Activated naive CD4-positive, alpha-beta T cell treated with anti-CD3 and anti-CD28 coated beads for 36 hours (primary cell): ENCODE results near the gene KLHL22. TPM values are rescaled to one million over a fixed set of nuclear protein-coding genes. Genes with fewer than 3 reads are reported as not detected.

Source experiments
- CTCF ChIA-PET: fragments of 350-600 bp; sonication (Branson Sonifier 250); formaldehyde crosslinking; loops from one replicate; lab custom pipeline; 2021; ENCODE audit warnings: antibody characterized with exemption; lab: Charles Lee
- DNase-seq: peaks from one replicate; pipeline ENCODE4 v3.0.0-alpha.2; 2020
- H3K27ac Mint-ChIP-seq: one replicate; pipeline ENCODE4 v1.8.0; 2021; ENCODE audit warnings: mild to moderate bottlenecking, mixed read lengths
- H3K27me3 Mint-ChIP-seq: one replicate; pipeline ENCODE4 v1.8.0; 2021; ENCODE audit warnings: low read depth, mixed read lengths
- H3K36me3 Mint-ChIP-seq: one replicate; pipeline ENCODE4 v1.8.0; 2021; ENCODE audit warnings: low read depth, mixed read lengths
- H3K4me1 Mint-ChIP-seq: one replicate; pipeline ENCODE4 v1.8.0; 2021; ENCODE audit warnings: low read depth, mixed read lengths
- H3K4me3 Mint-ChIP-seq: one replicate; pipeline ENCODE4 v1.8.0; 2021; ENCODE audit warnings: mild to moderate bottlenecking, moderate library complexity, mixed read lengths
- H3K9me3 Mint-ChIP-seq: one replicate; pipeline ENCODE4 v1.8.0; 2021; ENCODE audit warnings: mixed read lengths
- intact Hi-C: fragments of 100-400 bp; cut with micrococcal nuclease; formaldehyde crosslinking; loops from one replicate; pipeline ENCODE4 v1.15.1; 2023
- total RNA-seq, 2 experiments: library from RNA; stranded (reverse); gene quantifications; one replicate each; pipeline ENCODE4 v1.2.3, GENCODE V29; 2021

KLHL22 gene
- total RNA-seq, 2 experiments from 2014 or later, result 10.1 to 11.7 TPM

DNA sequence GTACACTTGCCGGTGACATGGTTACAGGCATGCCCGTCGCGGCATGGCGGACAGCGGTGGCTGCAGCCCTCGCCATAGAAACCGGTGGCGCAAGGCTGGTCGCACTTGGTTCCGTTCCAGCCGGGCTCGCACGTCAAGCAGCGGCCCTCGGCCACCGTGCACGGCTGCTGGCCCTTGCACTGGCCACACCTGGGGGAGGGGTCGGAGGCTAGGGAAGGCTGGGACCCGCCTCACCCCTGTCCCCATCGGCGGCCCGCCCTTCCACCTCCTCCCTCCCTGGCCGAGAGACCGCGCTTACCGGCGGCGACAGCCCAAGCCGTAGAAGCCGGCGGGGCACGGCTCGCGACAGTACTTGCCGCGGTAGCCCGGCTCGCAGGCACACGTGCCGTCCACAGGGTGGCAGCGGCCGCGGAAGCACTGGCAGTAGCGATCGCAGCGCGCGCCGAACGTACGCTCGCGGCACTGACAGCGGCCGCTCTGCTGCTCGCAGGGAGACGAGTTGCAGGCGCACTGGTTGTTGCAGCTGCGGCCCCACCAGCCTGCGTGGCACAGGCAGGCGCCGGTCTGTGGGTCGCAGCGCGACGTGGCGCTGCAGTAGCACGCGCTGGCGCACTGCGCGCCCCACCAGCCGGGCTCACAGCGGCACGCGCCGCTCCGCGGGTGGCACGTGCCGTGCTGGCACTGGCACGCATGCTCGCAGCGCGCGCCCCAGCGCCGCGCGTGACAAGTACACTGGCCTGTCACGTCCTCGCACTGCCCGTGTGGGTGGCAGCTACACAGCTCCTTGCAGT is 64.7 kb downstream of the KLHL22 start:
- intact Hi-C loops, result loop anchor here (1.0 kb wide), 2 partner anchors 25 to 65 kb away; no protein-coding TSS in a partner anchor
- DNase-seq, result peak; percentile 59
- Mint-ChIP-seq H3K9me3 (no peaks in the 10 kb centered on the region), H3K36me3 (no peaks in the 10 kb centered on the region), H3K4me3 (peak overlapping the region; percentile 63), H3K4me1 (peaks cover 18% of the 10 kb centered on the region), H3K27me3 (peaks cover 58% of the 10 kb centered on the region), H3K27ac (no peak overlapping the region)
- CTCF ChIA-PET, result interaction anchor here (1.1 to 1.3 kb wide), 2 partner anchors 10 to 13 kb away, joined by 3 read pairs; no protein-coding TSS in a partner anchor

DNA sequence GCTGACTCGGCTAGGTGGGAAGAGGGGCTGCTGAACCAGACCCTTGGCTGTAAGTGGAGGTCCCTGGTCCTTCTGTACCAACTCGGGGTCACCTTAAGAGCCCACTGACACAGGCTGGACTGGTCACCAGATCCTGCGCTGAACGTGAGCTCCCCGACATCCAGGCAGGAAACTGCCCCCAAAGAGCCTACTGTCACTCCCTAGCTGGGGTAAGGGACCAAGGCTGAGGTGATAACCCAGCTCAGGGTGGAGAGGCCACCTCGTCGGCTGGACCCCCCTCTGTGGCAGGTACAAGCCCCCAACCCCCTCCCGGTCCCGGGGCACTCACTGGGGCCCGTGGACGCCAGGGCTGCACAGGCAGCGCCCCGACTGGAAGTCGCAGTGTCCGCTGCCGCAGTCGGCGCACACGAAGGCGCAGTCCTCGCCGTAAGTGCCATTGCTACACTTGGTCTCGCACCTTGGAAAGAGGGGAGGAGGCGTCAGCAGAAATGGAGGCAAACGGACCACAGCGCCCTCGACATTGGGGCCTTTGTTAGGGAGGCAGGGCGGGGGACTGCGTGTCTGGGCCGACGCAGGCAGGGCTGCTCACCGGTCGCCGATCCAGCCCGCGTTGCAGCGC is 65.4 kb downstream of the KLHL22 start:
- no peak for DNase-seq
- Mint-ChIP-seq H3K27me3 (peaks cover 52% of the 10 kb centered on the region), H3K4me3 (peak overlapping the region; percentile 74), H3K36me3 (no peaks in the 10 kb centered on the region), H3K4me1 (peaks cover 16% of the 10 kb centered on the region), H3K27ac (no peak overlapping the region), H3K9me3 (no peaks in the 10 kb centered on the region)
- CTCF ChIA-PET, result interaction anchor here (1.1 to 1.3 kb wide), 4 partner anchors 11 to 23 kb away, joined by 3 to 6 read pairs (median 3); no protein-coding TSS in a partner anchor
- intact Hi-C loops, result loop anchor here (1.0 kb wide), 2 partner anchors 26 to 66 kb away; no protein-coding TSS in a partner anchor

DNA sequence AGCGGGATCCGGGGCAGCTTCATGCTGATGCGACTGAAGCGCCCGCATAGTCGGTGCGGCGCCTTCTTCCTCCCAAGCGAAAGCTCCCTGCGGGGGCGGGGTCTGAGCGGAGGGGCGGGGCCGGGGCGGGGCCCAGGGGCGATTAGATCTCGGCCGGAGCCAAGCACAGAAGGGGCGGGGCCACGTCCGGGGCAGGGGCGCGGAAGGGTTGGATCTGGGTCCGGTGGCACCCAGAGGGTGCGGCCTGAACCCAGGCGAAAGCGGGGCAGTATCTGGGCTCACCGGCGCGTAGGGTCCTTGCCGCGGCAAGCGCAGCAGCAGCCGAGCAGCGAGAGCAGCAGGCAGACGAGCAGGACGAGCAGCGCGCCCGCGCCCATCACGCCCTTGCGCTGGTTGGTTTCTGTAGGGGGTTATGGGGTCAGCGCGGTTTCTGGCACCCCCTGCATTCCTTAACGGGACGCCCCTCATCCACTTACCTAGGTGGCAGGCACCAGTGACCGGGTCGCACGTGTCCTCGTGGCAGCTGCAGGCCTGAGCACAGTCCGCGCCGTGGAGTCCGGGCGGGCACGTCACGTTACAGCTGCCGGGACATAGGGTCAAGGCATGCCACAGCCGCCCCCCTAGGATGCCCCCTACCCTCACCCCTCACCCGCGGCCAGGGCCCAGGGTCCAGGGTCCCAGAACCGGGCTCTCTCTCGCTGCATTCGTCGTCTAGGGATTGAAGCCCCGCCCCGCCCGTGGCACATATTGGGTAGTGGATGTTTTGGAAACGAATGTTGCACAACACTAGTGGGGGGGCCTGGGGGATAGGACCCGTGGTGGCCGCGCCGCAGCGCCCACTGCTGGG is 66.1 kb downstream of the KLHL22 start:
- no peaks in the 10 kb centered on the region for H3K36me3 Mint-ChIP-seq

GRCh38 chr22:20428496-20429253 is 66.9 kb downstream of the KLHL22 start:
- Mint-ChIP-seq H3K27ac (no peak overlapping the region), H3K4me1 (peaks cover 18% of the 10 kb centered on the region), H3K27me3 (peaks cover 42% of the 10 kb centered on the region), H3K4me3 (peak overlapping the region; percentile 74), H3K9me3 (no peaks in the 10 kb centered on the region), H3K36me3 (no peaks in the 10 kb centered on the region)
- CTCF ChIA-PET, result interaction anchor here (1.1 to 1.4 kb wide), 3 partner anchors 10 to 32 kb away, joined by 3 to 15 read pairs (median 6); no protein-coding TSS in a partner anchor
- intact Hi-C loops, result loop anchor here (5.0 kb wide), 2 partner anchors 139 to 274 kb away; no protein-coding TSS in a partner anchor
- DNase-seq, result no peak

More for the DNA sequence above, 66.1 kb downstream of the KLHL22 start:
- Mint-ChIP-seq H3K27me3 (peaks cover 47% of the 10 kb centered on the region), H3K27ac (no peak overlapping the region), H3K4me3 (peak overlapping the region; percentile 74), H3K4me1 (peaks cover 18% of the 10 kb centered on the region), H3K9me3 (no peaks in the 10 kb centered on the region)
- peak; percentile 81 for DNase-seq
- CTCF ChIA-PET, result interaction anchor here (1.1 kb wide), 4 partner anchors 11 to 31 kb away, joined by 3 to 6 read pairs (median 3); no protein-coding TSS in a partner anchor
- intact Hi-C loops, result loop anchor here (1.0 to 5.0 kb wide), 4 partner anchors 27 to 273 kb away; no protein-coding TSS in a partner anchor

DNA sequence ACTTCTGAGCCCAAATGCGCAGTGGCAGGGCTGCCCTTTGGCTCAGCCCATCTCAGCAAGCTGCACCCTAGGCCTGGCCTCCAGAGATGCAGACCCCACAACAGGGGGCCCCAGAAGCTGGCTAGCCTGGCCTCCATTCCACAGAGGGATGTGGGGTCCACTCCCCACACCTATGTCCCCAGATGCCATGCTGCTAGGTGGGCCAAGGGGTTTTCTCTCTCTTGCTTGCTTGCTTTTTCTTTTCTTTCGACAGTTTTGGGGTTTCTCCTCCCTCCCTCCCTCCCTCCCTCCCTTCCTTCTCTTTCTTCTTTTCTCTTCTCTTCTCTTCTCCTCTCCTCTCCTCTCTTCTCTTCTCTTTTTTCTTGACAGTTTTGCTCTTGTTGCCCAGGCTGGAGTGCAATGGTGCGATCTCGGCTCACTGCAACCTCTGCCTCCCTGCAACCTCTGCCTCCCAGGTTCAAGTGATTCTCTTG is 67.6 kb downstream of the KLHL22 start:
- no peak for DNase-seq
- peaks cover 45% of the 10 kb centered on the region for H3K27me3 Mint-ChIP-seq
- peaks cover 18% of the 10 kb centered on the region for H3K4me1 Mint-ChIP-seq
- CTCF ChIA-PET, result interaction anchor here (0.9 to 1.4 kb wide), 2 partner anchors 9 to 36 kb away, joined by 3 to 15 read pairs; no protein-coding TSS in a partner anchor
- H3K27ac Mint-ChIP-seq, result no peak overlapping the region
- no peaks in the 10 kb centered on the region for H3K9me3 Mint-ChIP-seq
- no peaks in the 10 kb centered on the region for H3K36me3 Mint-ChIP-seq
- H3K4me3 Mint-ChIP-seq, result no peak overlapping the region
- intact Hi-C loops, result loop anchor here (5.0 kb wide), 2 partner anchors 139 to 274 kb away; no protein-coding TSS in a partner anchor

- Mint-ChIP-seq H3K36me3 (no peaks in the 10 kb centered on the region), H3K27me3 (peaks cover 43% of the 10 kb centered on the region), H3K4me3 (no peak overlapping the region), H3K9me3 (no peaks in the 10 kb centered on the region), H3K27ac (no peak overlapping the region), H3K4me1 (peaks cover 18% of the 10 kb centered on the region)
- CTCF ChIA-PET, result interaction anchor here (0.9 to 1.4 kb wide), 2 partner anchors 9 to 36 kb away, joined by 3 to 15 read pairs; no protein-coding TSS in a partner anchor
- intact Hi-C loops, result loop anchor here (5.0 kb wide), 2 partner anchors 140 to 275 kb away; no protein-coding TSS in a partner anchor
- no peak for DNase-seq
These were observed 68.3 kb downstream of the KLHL22 start for GRCh38 chr22:20427104-20427944.

- Mint-ChIP-seq H3K4me3 (no peak overlapping the region), H3K9me3 (no peaks in the 10 kb centered on the region), H3K4me1 (peaks cover 15% of the 10 kb centered on the region), H3K27me3 (peaks cover 36% of the 10 kb centered on the region), H3K36me3 (no peaks in the 10 kb centered on the region), H3K27ac (no peak overlapping the region)
- intact Hi-C loops, result loop anchor here (5.0 kb wide), 2 partner anchors 141 to 276 kb away; no protein-coding TSS in a partner anchor
- CTCF ChIA-PET, result no interaction called here
- DNase-seq, result no peak
These were observed 69.4 kb downstream of the KLHL22 start for GRCh38 chr22:20426259-20426615.

- peaks cover 33% of the 10 kb centered on the region for H3K27me3 Mint-ChIP-seq
- H3K27ac Mint-ChIP-seq, result no peak overlapping the region
- no peak for DNase-seq
- no peaks in the 10 kb centered on the region for H3K36me3 Mint-ChIP-seq
- H3K4me3 Mint-ChIP-seq, result no peak overlapping the region
- no peaks in the 10 kb centered on the region for H3K9me3 Mint-ChIP-seq
- H3K4me1 Mint-ChIP-seq, result peaks cover 12% of the 10 kb centered on the region
- intact Hi-C loops, result loop anchor here (5.0 kb wide), 2 partner anchors 142 to 277 kb away; no protein-coding TSS in a partner anchor
- CTCF ChIA-PET, result no interaction called here
These were observed 69.9 kb downstream of the KLHL22 start for GRCh38 chr22:20425566-20426258.

- Mint-ChIP-seq H3K4me1 (peaks cover 8% of the 10 kb centered on the region), H3K36me3 (no peaks in the 10 kb centered on the region), H3K4me3 (peak overlapping the region; percentile 13), H3K9me3 (no peaks in the 10 kb centered on the region), H3K27me3 (peaks cover 29% of the 10 kb centered on the region), H3K27ac (no peak overlapping the region)
- no peak for DNase-seq
- CTCF ChIA-PET, result no interaction called here
- intact Hi-C loops, result loop anchor here (5.0 kb wide), 2 partner anchors 142 to 277 kb away; no protein-coding TSS in a partner anchor
These were observed 70.5 kb downstream of the KLHL22 start for GRCh38 chr22:20424932-20425565.
